SHP77 treated with DMSO at 0.1 percent for 48 hours (cell line): Measurements from ENCODE around the gene EVA1A.

Source experiments
- DNase-seq: peaks from one replicate; lab custom pipeline; 2025; lab: John Stamatoyannopoulos, UW

The EVA1A gene, protein sequence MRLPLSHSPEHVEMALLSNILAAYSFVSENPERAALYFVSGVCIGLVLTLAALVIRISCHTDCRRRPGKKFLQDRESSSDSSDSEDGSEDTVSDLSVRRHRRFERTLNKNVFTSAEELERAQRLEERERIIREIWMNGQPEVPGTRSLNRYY

GRCh38 chr2:75560768-75561565 lies at the start of gene EVA1A:
TSS of gene EVA1A (minus strand) at chr2:75560939. CDS start at chr2:75518140, 42,799 bp downstream.
- DNase-seq: no peak

GRCh38 chr2:75609937-75610508 lies 49.3 kb upstream of the EVA1A start:
- no peak for DNase-seq

DNA sequence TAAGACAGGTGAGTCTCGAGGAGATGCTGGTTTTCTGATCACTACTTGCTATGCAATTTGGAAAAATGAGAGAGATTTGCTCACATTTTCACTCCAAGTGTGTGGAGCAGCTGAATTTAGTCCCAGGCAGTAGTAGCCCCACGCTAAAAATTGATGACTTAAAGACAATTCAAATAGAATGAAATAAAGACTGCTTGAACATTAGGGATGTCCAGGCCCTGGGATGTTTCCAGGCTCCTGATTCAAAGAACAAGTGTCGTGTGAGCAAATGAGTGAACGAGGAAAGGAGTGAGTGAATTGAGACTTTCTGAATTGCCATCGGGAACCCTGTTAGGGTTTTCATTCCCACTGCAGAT lies 48.6 kb upstream of the EVA1A start:
- DNase-seq: no peak

DNA sequence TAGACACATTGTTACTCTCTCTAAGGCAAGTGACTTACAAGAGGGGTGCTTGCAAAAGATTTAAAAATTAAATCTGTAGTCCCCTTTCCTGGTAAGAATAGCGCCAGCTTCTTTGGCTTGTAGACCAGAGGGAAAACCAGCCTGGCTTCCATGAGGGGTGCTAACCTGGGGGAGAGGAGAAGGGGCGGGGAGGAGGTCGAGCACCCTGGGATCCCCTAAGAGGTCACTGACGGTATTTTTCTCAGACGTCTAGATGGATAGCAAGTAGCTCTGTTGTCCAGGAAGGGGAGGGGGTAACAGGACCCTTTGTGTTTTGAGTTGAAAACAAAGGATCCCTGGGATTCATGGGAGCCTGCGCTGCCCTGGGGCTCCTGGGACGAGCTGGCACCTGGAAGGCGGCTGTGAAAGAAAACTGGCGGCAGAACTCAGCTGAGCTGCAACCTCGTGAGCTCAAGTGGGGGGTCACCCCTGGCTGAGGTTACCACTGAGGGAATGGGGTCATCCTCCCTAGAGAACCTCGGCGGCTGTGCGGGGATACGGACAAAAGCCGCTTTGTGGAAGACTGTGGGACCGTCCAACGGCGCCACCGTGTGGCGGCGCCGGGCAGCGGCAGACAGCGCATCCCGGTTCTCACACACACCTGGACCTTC lies 48.1 kb upstream of the EVA1A start:
- peak; percentile 18 for DNase-seq

DNA sequence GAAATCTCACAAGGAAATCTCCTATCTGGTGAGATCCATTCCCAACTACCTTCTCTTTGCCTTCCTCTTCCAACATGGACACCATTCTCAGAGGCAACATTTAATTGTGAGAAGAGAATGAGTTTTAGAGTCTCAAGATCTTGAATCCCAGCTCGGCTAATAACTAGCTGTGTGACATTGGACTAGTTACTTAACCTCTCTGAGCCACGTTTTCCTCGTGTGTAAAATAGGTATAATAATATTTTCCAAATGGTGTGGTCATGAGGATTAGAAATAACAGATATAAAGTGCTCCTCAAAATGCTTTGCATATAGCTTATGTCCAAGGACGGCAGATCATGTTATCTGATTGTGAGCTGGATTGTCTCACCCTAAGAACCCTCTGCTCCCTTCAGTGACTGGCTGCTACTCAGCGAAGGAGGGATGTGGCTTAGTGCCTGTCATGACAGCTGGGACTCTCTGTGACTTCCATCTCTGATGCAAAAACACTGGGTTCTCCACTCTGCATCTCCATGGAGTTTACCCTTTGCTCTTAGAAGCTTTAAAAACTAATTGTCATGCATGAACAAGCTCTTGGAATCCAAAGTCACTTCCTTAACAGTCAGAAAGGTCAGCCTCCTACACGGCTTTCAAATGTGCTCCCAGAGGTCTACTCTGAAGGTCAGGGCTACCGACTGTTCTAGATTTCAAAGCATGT lies 47.4 kb upstream of the EVA1A start:
- no peak for DNase-seq

GRCh38 chr2:75607400-75607798 lies 46.7 kb upstream of the EVA1A start:
- DNase-seq: no peak

DNA sequence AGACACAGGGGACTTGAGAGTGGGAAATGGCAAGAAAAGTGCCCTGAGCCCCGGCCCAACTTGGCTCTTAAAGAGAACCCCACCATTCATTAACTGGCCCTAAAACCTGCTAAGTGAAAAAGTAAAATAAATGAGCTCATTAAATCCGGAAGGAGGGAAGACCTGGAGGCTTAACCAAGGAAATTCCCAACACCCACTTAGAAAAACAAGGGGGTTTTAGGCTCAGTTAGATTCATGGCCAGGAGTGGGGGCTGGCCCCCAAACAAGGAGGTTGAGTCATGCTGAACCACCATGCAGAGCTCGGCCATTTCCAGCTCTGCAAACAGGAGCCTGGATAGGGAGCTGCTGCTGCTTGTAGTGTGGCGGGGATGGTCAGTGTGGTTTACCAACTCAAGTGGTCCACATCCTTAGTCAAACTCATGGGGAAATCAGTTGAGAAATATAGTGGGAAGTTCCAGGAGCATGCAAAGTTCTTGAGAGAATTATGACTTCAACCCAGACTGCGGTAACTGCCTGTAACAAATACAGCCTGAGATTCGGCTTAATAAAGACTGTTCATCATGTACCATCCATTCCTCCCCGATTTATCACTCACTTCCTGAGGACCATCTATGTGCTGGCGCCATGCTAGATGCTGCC lies 46.1 kb upstream of the EVA1A start:
- no peak for DNase-seq

DNA sequence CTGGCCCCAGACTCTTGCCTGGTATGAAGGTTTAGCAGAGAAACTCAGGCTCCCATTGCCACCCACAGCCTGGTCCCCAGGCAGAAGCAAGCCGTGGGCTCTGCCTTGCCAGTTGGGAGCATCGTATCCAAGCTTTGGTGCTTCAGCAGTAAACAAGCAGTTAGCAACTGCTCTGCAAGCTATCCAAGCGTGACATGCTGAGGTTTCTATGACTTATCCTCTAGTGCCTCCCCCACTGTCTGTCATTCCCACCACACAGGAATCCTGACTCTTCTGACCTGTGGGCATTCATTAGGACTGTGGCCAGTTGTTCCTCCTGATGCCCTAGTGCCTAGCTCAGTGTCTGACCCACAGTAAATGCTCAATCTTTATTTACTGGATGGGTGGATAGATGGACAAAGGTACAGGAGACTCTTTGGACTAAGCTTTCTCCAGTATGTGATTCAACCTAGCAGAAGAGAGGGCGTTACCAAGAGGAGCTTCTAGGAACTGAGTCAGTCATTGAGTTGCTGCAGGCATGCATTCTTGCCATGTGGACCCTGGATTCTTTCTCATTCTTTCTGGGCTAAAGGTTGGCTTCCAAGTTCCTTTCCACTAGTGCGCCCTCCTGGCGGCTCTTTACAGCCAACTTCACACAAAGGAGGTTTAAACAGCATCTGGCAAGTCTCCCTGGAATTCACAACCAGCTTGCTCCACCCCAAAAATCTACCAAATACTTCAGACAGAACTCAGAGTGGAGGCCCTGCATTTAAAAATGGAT lies 45.2 kb upstream of the EVA1A start:
- no peak for DNase-seq

- no peak for DNase-seq
Observed at GRCh38 chr2:75604484-75604883, 43.7 kb upstream of the EVA1A start.

DNA sequence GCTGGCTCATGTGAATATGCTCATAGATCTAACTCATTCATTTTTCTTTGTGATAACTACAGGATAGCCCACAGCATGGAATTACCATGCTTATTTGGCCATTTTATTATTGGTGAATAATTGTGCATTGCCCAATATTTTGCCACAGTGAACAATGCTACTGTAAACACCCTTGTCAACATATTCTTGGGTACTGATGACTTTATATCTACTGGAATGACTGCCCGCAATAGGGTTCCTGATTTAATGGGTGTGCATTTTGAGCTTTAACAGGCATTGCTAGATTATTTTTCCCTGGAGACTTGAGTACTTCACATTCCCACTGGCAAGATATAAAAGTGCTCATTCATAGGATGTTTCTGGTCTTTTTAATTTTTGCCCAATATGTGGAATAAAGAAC lies 42.7 kb upstream of the EVA1A start:
- DNase-seq: no peak

- no peak for DNase-seq
Observed at GRCh38 chr2:75602724-75603342, 42.1 kb upstream of the EVA1A start.

DNA sequence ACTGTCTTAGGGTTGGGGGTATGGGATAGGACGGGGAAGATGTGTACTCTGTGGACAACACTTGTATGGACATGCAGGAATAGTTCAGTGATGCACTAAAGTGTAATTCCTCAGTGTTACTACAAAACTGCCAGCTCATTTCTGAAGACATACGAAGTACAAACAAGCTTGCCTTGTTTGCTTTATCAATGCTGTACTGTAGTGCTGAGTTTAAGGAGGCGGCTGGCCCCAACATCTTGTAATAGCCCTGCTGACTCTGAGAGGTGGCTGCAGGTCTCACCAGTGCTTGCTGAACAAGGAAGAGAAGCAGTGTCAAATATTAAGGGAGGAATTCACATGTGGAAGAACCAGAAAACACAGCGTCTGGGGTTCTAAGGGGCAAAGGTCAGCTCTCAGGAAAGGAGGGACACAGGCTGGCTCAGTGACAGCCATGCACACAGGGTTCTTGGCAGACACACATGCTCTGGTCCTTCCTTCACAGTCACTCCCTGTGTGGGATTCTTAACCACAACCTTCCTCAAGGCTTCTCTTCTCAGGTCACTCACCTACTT lies 39.8 kb upstream of the EVA1A start:
- DNase-seq: no peak

- DNase-seq: no peak
Observed at GRCh38 chr2:75598589-75599155, 37.9 kb upstream of the EVA1A start.

GRCh38 chr2:75597949-75598348 lies 37.2 kb upstream of the EVA1A start:
- DNase-seq: no peak

DNA sequence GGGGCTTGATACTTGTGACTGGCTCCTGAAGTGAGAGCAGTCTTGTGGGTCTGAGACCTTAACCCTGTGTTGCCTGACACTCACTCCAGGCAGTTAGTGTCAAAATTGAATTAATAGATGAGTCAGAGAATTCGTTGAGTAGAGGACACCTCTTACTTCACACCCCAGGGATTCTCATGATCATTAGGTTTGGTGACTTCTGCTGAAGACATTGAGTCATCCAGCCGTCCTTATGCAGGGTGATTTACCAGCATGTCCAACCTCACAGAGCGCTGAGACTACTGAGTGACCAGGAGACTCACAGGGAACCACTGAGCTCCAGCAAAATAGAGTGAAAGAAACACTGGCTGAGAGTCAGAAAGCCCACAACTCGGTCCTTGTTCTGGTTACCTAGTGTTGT lies 36.0 kb upstream of the EVA1A start:
- no peak for DNase-seq

GRCh38 chr2:75595541-75596395 lies 35.0 kb upstream of the EVA1A start:
- no peak for DNase-seq

DNA sequence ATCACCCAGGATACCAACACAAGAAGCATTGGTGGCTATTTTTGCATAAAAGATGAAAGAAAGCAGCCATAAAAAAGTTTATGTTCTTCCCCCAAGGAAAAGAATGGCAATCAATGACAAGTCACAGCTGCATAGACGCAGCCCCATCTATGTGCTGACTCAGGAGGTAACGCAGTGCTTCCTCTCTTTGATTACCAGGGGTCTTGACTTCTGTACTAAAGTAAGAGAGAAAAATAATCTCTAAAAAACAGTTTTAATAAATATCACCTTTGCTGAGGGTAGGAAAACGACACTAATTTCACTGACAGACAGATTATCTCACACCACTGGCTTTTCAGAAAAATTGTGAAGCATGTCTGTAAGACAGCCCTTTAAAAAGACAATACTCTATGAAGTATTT lies 33.9 kb upstream of the EVA1A start:
- no peak for DNase-seq

DNA sequence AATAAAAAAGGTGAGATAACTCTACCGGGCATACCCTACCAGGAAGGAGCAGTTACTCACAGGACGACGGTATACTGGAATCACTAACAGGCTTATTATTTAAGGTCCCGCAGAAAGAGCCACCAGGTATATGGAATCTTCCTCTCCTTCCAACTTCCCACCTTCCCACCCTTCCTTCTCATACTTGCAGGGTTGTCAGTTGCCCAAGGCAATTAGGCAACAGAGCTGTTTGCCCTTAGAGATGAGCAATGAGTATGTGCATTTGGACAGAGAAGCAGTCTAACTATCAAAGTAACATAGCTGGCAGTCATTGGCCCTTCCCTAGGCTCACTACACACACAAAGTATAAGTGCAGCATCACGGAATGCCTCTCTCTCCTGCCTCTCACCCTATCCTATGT lies 32.1 kb upstream of the EVA1A start:
- no peak for DNase-seq

DNA sequence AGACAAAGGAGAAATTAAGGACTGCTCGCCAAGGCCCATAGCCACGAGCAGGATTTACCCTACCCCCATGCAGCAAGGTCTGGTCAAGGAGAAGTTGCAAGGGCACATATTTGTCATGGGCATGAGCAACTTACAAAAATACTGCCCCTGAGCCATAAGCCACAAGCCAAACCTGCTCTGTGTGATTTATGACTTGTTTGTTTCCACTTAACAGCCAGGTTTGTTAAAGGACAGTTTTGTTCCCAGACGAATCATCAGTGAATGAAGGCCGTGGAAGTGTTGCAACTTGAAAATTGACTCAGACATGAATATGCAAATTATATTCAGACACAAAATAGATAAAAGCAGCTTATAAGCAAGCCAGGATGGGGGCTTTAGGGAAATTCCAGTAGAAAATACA lies 31.3 kb upstream of the EVA1A start:
- no peak for DNase-seq
